Stimulated activated CD8-positive, alpha-beta memory T cell treated with anti-CD3 and anti-CD28 coated beads, Interleukin-2, amount 100 ng/mL, for 48 hours (primary cell): ENCODE measurements around the gene ADAP1.

Experiments used
- DNase-seq, 2 donors: peaks; one replicate each; pipeline ENCODE4 v3.0.0-alpha.2; 2020; ENCODE audit warnings: low read depth in 2 of 2

The ADAP1 gene

DNA sequence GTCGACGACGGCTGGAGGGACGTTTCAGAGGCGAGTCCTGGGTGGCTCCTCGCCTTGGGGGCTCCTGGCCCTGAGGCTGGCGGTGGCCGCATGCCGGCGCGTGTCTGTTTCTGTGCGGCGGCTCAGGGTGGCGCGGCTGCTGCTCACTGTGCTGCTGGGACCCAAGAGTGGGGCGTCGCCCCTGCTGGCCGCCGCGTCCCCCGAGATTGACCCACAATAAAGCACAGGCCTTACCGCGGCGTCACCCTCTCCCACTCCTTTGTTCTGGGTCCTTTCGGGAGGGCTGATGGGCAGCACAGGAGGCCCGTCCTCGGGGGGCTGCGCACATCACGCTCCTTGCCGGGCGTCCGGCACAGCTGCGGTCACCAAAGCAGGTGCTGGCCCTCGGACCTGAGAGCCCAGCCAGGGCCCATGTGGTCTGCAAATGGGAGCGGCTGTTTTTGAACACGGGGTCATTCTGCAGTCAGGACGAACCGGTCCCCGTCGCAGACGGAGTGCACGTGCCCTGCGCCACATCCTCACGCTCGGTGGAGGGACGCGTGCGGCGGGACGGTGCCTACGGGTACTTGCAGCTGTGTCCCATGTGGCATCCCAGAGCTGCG lies 58.9 kb downstream of the ADAP1 start:
- DNase-seq: no peak

GRCh38 chr7:894927-895450 lies 59.5 kb downstream of the ADAP1 start:
- no peak for DNase-seq

DNA sequence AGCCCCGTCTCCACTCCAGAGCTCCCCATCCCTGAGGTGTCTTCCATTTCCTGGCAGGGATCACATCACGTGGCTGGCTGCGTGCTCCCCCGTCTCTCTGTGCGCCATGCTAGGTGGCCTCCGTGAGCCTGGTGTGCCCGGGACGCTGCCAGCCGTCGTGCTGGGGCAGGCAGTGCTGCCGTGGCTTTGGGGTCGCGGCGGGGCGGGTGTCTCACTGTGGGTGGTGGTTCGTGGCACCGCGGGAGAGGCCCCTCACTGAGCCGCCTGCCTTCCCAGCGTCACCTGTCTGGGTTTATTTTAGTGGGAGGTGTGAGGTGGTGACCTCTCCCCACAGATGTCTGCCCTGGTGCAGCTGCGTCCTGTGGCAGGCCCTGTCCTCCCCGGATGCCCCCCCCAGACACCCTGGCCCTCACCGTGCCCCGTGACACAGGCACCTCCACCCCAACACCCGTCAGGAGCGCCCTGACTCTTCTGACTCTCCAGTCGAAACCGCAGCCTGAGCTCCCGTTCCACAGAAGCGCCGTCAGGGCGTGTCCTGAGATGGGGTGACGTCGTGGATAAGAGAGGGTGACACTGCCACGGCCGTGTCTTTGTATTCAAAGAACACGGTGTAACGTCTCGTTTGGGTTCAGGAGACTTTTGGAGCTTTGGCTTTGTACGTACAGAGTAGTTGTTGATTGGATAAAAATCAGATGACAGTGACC lies 60.2 kb downstream of the ADAP1 start:
- no peak for DNase-seq

DNA sequence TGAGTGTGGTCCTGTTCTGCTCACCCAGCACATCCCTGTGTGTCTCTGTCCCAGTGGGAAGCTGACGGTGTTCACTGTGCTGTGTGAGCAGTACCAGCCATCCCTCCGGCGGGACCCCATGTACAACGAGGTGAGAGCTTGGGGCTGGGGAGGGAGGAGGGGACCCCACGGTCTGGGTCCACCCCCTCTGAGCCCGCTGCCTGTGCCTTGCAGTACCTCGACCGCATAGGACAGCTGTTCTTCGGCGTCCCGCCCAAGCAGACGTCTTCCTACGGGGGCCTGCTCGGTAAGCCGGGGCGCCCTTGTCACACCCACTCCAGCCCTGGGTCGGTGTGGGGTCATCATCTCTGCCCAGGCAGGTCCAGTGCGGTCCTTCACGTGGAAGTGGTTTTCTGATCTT lies 60.8 kb downstream of the ADAP1 start:
- no peak for DNase-seq

GRCh38 chr7:892648-893593 lies 61.6 kb downstream of the ADAP1 start:
- DNase-seq: no peak

- no peak for DNase-seq
Observed at GRCh38 chr7:891805-892204, 62.7 kb downstream of the ADAP1 start.

- no peak for DNase-seq
Observed at GRCh38 chr7:891291-891690, 63.2 kb downstream of the ADAP1 start.

DNA sequence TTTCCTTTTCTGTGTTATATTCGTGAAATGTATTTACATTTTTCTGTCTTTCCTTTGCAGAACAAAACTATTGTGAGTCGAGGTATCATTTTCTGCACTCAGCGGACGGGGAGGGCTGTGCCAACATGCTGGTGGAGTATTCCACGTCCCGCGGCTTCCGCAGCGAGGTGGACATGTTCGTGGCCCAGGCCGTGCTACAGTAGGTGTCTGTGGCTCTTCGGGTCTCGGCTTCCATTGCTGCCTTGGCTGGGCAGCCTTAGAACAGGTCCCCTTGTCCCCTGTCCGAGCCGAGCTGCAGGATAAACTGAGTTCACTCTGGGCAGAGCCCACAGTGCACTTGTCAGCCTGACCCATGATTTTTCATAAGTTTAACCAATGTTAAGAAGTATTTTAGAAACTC lies 63.6 kb downstream of the ADAP1 start:
- DNase-seq: no peak

DNA sequence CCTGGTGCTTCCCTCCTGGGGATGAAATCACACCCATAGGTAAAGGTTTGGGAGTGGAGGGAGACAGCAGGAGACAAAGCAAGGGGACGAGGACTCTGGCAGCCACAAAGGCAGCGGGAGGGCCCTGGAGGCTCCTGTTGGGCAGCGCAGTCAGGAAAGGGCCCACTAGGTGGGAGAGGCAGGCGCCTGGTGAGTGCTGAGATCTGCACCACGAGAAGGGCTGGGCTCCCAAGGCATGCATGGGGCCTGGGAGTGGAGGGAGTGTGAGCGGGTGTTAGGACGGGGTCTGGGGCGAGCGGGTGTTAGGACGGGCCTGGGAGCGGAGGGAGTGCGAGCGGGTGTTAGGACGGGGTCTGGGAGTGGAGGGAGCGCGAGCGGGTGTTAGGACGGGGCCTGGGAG lies 65.1 kb downstream of the ADAP1 start:
- no peak for DNase-seq

- no peak for DNase-seq
Observed at GRCh38 chr7:889025-889390, 65.5 kb downstream of the ADAP1 start.

DNA sequence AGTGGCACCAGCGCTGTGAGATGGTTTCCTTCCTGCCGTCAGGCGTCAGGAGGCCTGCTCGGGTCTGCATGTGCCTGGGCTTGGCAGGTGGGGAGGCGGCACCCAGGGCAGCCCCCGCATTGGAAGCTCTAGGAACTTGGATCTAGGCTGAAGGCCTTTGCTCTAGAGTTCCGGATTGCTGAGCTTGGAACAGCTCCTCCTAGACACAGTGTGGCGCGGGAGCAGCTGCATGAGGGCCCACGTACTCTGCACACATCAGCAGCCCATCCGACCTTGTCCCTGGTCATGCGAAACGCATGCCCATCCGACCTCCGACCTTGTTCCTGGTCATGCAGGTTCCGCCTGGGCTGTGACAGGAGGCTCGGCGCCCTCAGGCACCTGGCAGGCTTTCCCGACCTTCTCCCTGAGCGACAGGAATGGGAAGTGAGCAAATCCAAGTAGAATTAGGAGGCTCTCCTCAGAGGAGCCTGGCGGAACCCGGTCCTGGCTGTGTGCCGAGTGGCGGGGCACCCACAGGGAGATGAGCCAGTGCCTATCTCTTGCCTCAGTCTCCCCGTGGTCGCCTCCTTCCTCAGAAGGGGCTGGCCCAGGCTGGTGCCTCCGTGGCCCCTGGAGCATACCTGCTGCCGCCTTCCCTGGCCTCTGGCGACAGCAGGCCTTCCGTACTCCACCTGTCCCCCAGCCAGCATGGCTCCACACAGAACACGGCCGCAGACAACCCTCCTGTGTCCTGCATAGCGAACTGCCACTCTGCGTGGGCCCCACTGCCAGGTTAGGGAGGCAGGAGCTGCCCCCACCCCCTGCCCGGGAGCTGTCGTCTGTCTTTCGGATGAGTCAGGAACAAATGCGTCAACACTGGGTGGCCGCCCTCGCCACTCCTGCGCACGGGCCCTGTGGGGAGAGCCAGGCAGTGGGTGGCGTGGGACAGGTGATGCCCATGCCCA lies 66.1 kb downstream of the ADAP1 start:
- no peak for DNase-seq

DNA sequence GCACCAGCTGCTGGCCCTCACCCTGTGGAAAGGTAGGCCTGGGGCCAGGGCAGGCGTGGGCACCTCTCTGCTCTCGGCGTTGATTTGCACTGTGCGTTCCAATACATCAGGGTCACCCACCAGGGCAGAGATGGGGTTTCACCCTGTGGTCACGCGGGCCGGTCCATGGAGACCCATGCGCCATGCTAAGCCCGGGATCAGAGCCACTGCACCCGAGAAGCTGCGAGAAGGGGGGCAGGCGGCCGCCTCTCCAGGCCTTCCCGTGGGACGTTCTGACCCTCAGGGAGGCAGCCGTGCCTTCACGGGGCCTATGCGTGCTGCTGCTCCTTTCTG lies 67.0 kb downstream of the ADAP1 start:
- no peak for DNase-seq

DNA sequence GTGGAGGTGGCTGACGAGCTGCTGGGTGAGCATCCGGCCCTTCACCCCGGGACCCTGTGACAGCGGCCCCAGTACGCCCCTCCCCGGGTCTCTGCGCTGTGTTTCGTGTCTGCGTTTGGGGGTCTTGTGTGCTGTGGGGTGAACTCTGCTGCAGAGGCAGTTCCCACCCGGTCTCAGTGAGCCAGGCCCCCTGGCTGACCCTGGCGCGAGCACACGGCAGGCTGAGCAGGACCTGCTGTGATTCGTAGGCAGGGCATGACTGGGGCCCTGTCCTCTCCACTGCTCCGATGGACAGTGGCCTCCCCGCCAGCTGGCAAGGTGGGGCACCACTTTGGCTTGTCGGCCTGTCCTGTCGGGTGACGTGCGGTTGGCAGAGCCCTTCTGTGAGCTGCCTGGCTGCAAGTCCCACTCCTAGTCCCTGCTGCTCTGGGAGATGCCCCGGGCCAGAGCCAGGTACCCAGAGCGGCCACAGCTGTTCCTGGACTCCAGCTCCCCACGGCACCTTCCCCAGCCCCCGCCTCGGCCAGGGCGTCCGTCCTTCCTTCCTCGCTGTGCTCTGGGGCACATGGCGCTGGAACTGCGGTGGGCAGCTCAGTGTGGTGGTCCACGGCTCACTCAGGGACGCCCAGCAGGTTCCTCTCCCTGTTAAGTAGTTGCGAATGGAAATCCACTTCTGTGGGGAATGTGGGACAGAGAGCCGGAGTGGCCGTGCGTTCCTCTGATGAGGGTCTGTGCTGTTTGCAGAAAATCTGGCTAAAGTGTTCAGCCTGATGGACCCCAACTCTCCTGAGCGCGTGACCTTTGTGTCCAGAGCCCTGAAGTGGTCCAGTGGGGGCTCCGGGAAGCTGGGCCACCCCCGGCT lies 67.6 kb downstream of the ADAP1 start:
- DNase-seq: no peak

DNA sequence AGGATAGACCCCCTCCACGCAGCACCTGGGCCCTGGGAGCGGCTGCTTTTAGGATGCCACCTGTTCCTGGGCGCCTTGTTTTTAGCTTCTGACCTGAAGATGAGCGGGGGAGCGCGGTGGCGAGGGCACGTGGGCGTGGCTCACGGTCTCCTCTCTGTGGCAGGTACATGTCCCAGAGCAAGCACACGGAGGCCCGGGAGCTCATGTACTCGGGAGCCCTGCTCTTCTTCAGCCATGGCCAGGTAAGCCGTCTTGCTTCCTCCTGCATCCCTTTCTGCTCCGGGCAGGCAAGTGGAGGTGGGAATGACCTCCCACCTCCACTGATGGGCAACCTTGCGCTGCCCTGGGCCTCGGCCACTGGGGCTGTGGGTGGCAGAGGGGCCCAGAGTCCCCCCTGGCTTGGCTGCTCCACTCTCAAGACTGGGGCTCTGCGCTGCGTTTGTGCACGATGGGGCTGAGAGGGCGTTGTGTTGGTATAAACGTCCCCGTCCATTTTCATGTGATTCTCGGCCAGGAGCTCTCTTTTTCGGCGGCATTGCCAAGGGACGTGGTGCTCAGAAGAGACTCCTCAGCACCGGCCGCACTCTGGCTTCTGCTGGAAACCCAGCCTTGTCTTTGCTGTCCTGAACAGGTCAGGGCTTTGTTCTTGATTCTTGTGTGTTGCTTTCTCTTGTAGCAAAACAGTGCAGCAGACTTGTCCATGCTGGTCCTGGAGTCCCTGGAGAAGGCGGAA lies 68.4 kb downstream of the ADAP1 start:
- no peak for DNase-seq

DNA sequence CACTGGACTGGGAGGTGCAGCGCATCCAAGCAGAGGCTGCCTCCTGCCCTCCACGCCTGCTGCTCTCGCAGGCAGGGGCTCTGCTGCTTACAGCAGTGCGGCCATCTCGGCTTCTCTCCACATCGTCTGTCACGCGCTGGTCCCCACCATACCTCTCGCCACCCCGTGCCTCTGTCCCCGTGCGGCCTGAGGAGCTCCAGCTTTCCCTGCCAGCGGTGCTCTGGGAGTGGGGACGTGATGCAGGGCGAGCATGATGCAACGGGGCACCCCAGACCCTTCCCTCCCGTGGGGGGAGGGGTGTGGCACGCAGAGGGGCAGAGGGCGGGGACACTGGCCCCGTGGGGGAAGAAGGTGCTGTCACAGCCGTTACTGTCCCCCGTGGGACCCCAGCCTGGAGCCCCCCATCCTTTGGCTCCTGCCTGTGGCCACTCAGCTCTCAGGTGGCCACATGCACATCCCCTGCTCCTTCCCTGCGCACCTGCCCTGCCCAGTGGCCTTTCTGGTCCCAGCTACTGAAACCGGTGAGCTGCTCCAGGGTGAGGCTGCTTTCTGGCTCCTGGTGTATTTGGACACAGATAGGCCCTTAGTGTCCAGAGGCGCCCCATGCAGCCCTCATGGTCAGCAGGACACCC lies 69.1 kb downstream of the ADAP1 start:
- no peak for DNase-seq

DNA sequence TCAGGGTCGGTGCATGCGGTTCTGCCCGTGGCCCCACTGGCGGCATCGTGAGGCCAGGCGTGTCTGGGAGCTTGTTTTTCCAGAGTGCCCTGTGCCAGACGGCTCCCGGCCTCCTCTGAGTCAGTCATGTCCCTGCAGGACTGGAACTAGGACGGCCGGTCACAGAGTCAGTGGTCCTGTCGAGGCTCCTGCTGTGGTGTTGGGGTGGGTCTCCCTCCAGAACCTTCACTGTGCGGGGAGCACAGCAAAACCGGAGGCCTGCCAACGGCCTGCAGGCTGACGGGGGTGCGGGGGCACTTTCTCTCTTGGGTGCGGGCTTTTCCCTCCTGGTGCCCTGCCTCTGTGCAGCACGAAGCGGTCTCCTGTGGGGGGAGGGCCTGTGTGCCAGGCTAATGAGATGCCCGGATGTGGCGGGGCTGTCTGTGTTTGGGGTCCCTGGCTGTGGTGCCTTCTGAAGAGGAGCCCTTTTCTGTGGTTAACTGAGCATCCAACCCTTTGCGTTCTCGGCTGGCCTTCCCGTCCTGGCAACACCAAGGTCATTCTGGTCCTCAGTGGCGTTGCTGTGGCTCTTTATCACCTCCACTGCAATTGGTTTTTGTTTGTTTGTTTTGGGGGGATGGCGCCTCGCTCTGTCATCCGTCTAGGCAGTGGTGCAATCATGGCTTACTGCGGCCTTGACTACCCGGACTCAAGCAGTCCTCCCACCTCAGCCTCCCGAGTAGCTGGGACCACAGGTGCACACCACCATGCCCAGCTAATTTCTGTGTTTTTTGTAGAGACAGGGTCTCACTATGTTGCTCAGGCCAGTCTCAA lies 70.1 kb downstream of the ADAP1 start:
- DNase-seq: no peak

DNA sequence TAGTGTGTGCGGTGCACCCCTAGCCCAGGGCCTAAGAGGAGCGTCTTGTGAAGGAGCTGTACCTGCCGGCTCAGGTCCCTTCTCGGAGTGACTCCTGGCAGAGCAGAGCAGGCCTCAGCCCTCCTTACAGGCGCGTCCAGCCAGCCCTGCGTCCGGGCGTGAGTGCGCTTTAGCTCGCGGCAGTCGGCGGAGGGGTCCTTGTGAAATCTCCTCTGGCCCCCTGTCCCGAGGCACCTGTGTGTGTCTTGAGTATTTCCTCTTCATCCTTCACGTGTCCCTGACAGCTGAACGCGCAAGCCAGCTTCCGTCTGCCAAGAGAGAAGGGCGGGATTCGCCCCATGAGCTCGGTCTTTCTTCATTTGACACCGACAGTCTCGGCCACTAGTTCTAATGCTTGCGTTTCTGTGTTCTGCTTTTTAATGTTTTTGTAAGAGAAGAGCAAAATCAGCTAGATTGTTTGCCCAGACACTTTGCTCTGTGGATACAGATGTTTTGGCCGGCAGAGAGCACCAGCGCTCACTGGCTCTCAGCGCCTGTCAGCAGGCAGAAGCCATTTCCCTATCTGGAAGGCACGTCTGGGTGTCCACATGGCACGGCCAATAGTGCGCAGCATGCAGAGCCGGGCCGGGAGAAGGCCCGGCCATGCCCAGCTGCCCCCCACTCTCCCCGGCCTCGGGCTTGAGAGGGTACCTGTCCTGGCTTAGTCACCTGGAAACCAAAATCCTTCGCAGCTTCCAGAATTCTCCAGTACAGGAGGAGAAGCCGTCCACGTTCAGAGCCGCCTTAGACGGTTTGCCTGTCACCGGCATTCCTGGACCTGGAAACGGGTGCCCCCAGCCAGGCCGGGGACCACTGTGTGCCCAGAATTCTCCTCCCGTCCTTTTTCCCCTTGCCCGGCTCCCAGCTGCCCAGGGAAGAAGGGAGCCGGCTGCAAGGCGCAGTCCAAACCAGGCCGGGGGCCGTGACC lies 71.1 kb downstream of the ADAP1 start:
- DNase-seq: no peak
